GM21447 (cell line): ENCODE data around the gene TMX2.
"Not testable (repeated sequence)": the region's sequence is repeated elsewhere in the genome, so short reads cannot be mapped to it uniquely, and the experiment has no call there.

Source experiments
- ATAC-seq: cut with Tn5 transposase; IDR thresholded peaks from one replicate; pipeline ENCODE4 v1.9.1; 2021; ENCODE audit not compliant: unreplicated experiment

TMX2 gene, protein sequence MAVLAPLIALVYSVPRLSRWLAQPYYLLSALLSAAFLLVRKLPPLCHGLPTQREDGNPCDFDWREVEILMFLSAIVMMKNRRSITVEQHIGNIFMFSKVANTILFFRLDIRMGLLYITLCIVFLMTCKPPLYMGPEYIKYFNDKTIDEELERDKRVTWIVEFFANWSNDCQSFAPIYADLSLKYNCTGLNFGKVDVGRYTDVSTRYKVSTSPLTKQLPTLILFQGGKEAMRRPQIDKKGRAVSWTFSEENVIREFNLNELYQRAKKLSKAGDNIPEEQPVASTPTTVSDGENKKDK

DNA sequence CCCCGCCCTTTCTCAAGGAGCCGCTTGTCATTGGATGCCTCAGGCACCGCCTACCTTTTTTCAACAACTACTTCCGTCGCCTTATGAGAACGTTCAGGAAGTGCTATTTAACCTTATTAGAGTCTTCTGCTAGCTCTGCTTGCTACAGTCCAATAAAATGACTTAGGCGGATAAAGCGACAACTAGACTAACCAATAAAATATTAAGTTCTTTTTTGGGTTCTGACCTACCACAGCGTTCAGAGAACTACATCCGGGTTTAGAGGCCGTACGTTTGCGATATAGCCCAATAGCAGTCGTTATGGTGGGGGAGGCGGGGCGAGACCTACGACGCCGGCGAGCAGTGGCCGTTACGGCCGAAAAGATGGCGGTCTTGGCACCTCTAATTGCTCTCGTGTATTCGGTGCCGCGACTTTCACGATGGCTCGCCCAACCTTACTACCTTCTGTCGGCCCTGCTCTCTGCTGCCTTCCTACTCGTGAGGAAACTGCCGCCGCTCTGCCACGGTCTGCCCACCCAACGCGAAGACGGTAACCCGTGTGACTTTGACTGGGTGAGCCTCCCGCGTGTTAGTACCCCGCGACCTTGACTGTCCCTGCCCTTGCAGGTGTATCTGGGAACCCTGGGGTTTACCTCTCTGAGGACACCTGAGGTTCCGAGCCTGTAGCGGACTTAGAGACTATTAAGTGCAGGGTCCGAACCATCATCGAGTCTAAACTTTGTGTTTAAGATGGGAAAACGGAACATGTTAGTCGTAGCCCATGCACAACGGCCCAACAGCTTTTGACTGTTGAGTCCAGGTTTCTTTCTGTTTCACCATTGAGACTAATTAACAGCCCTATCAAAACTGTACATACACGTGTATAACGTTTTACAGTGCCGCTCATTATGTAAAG lies at the start of gene TMX2:
Gene TMX2, plus strand, starts transcription at position 338 of the 895 bp plus-strand sequence. Its CDS starts 26 bp downstream, at position 364.
- ATAC-seq, result peak; percentile 94

DNA sequence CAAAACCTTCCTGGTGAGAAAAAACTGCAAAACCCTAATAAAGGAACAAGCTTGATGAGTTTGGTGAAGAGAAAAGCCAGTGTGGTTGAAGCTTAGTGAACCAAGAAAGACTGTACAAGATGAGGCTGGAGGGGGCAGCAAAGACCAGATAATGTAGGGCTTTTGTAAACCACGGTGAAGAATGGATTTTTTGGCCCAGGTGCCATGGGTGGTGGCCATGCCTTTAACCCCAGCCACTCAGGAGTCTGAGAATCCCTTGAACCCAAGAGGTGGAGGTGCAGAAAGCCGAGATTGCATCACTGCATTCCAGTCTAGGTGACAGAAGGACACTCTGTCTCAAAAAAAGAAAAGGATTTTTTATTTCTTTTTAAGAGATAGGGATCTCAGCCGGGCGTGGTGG lies 49.5 kb upstream of the TMX2 start:
- ATAC-seq, result no peak

DNA sequence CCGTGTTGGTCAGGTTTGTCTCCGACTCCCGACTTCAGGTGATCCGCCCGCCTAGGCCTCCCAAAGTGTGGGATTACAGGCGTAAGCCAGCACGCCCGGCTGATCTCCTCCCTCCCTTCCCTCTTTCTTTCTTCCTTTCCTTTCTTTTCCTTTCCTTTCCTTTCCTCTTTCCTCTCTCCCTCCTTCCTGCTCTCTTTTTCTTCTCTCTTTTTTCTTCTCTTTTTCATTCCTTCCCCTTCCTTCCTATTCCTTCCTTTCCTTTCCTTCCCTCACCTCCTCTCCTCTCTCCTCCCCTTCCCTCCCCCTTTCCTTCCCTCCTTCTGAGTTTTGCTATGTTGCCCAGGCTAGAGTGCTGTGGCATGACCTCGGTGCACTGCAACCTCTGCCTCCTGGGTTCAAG lies 48.4 kb upstream of the TMX2 start:
- ATAC-seq, result no peak

DNA sequence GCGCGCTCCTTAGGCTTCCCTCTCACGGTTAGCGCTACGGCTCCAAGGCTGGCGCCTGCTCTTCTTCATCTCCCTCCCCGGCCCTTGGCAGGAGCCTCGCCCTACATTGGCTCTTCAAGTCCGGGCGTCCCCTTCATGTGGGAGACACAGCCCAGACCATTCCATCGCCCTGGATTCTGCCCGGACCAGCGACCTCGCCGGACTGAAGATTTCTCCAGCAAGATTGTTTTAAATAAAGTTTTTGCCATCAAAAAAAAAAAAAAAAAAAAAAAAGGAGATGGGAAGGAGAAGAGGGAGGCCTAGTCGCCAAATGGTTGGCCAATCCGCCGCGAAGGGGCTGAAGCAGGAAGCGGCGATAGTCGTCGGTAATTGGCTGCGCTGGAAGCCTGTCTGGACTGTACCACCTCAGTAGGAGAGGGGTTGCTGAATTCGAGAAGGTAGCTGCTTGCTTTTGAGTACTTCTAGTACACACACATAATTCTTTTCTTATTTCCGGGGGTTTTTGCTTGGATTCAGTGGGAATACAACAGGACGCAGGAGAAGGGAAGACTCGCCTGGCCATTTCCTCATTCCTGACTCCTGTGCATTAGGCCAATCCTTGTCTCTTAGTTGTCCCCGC lies 45.2 kb upstream of the TMX2 start:
- ATAC-seq, result peak; percentile 63

DNA sequence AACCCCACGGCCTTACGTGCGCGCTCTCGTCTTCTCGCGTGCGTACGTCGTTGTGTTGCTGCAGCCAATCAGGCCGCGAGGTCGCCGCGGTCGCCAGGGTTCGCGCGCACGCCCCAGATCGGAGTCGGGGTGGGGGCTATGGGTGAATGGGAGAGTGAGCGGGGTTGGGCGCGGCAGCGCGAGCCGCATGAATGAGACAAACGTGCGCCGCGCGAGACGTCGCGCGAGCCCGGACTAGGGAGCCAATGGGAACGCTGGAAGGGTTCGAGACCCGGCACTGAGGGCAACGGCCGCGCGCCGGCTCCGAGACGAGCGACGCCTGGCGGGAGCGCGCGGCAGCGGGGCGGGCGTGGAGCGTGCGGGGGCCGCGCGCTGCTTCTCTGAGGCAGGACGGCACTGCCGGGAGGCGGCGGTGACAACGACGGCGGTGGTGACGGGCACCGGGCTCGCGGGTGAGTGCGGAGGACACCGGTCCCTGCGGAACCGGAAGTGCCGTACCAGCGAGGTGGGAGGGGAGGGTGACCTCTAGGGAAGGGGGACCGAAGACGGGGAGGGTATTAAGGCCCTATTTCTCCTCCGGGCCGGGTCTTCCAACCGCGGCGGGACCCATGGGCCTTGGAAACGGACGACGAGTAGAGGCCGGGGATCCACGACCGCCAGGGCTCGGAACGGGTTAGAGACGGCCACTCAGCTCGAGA lies 44.5 kb upstream of the TMX2 start, which contains the start of gene ZDHHC5:
Gene ZDHHC5, plus strand, starts transcription at position 379 of the 698 bp plus-strand sequence. CDS start 4,977 bp downstream, outside the sequence.
- peak; percentile 77 for ATAC-seq

DNA sequence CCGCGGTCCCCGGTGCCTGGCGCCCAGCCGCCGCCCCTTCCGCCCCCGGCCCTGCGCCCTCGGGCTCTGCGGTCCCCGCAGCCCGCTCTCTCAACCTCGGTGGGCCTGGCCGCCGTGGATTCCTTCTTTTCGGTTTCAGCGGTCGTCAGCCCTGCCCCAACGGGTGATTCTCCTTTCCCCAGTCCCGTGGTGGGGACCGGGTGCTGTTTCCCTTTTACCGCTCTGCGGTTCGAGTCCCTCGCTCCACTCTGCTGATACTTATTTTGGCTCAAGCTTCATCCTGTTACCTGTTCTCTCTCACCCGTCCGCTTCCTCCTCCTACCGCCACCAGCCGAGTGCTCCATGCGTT lies 44.0 kb upstream of the TMX2 start:
- peak; percentile 9 for ATAC-seq

DNA sequence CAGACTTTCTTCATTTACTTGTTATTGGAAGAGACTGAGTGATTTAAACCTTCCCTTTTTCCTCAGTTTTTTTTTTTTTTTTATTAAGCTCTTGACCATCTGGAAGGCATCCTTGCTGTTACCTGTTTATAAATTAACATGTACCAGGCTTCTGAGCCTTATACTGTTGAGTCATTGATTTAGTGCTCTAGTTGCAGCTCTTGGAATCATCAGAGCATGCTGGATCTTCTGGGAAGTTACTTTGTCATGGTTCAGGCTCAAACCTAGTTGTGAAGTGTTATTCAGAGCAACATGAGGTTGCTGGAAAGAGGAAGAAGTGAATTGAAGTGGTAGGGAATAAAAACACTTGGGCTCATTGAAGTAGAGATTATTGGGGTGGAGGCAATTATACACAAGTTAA lies 38.1 kb upstream of the TMX2 start:
- ATAC-seq, result no peak

DNA sequence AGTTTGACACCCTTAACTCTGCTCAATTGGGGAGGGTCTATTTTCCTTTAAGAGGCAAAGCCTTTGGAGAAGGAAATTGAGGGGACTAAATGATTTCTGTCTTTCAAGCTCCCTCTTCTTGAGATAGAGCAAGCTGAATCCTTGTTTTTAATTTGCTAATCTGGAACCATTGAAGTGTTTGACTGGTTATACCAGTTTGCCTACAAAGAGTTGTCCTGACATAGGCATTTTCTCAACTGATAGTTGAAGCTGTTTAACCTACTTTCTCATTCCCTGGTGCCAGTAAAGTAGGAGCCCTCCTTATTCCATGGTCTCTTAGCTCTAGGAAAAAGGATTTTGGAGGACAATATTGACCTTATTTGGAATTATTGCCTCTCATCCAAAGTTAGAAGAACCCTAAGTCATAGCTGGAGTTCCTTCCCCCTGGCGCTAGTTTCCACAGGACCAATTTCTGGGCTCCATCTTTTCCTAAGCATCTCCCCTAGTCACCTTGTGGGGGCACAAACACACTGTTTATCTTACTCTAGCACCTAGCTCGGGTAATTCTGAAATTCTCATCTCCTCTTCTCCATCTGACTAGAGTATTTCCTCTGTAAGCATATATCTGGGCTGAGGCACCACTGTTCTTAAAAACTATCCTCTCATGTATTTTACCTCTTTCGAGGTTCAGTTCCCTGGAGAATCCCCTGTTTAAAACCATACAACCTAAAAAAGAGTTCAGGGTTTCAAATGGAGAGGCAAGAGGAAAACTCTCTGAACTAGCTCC lies 37.0 kb upstream of the TMX2 start:
- ATAC-seq, result no peak

DNA sequence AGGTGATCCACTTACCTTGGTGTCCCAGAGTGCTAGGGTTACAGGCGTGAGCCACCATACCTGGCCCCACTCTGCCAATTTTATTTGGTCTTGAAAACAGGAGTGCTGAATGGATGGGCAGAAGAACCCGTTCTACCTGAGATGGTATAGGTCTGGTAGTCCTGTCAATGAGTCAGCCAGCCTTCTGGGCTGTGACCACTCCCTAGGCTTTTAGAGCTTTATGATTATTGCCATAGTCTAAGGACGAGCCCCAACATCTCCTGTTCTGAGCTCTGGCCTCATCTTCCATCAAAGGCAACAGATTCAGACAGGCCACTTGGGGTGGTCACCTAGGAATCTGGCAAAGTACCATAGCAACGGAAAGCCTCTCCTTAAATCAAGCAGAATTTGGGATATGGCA lies 33.0 kb upstream of the TMX2 start:
- ATAC-seq, result no peak

DNA sequence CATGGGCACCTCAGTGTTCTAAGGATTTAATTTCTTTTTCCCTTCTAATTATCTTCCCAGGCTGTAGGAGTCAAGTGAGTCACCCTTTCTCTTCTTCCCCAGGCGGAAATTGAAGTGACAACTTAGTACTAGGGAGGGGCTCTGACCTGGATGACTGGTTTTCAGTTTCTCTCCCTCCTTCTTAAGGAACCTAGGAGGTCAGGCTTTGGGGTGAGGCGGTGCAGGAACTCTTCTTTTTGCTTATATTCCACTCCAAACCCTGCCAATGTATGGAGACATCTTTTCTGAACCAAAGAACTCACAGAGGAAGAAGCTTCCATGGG lies 31.9 kb upstream of the TMX2 start:
- no peak for ATAC-seq

DNA sequence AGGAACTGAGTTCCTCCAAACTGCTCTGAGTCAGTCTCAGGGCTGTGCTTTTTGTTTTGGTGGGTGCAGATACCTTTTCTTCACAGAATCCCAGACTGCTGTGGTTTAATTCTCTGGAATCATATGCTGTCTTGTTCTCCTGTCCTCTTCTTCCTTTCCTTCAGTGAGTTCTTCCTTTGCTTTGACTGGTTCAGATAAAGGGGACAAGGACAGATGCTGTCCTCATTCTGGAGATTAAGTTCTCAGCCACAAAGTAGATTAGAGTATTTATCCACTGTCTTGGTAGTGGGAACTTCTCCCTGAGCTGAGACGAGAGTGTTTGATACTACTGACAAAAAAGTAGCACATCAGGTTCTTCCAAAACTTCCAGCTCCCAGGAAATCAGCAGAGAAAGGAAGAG lies 31.2 kb upstream of the TMX2 start:
- no peak for ATAC-seq

DNA sequence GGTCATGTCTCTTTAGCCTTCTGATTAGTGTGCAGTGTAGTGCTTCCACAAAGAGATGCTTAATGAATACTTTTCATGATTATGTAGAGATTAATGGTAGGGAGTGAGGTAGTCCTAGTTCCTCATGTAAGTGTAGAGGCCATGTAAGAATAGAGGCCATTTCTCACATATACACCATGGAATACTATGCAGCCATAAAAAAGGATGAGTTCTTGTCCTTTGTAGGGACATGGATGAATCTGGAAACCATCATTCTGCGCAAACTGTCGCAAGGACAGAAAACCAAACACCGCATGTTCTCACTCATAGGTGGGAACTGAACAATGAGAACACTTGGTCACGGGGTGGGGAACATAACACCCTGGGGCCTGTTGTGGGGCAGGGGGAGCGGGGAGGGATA lies 21.9 kb upstream of the TMX2 start:
- not testable (repeated sequence) for ATAC-seq

DNA sequence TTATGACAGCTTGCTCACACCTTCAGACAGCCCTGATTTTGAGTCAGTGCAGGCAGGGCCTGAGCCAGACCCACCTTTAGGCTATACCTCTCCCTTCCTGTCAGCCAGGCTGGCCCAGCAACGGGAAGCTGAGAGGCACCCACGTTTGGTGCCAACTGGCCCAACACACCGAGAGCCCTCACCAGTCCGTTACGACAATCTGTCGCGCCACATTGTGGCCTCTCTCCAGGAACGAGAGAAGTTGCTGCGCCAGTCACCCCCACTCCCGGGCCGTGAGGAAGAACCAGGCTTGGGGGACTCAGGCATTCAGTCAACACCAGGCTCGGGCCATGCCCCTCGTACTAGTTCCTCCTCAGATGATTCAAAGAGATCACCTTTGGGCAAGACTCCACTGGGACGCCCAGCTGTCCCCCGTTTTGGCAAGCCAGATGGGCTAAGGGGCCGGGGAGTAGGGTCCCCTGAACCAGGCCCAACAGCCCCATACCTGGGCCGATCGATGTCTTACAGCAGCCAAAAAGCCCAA lies 13.5 kb upstream of the TMX2 start:
- no peak for ATAC-seq

DNA sequence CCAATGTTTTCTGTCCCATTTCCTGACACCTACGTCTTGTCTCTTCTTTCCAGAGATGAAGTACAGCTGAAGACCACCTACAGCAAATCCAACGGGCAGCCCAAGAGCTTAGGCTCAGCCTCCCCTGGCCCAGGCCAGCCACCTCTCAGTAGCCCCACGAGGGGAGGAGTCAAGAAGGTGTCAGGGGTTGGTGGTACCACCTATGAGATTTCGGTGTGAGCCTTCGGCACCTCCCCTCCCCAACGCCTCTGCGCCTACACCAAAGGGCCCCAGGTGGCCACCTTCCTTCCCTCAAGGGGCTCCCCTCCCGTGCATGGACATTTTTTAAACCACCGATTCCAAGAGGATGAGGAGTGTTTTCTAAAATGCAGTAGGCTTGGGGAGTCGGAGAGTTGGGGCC lies 12.6 kb upstream of the TMX2 start:
- ATAC-seq, result no peak

DNA sequence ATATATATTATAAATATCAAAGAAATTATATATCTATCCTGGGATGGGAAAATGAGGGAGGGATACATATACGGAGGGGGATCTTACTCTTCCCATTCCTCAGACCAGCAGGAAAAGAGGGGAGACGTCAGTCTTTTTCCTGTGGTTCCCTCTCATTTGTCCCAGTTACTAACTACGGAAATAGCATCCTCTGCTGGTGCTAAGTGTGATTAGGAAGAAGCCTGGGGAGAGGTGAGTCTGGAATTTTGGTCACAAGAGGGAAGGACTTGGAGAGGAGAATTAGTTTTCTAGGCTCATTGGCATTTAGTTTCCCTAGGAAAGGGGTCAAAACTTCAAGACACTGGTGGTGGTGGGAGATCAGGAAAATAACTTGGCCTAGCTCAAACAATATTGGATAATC lies 12.0 kb upstream of the TMX2 start:
- no peak for ATAC-seq

DNA sequence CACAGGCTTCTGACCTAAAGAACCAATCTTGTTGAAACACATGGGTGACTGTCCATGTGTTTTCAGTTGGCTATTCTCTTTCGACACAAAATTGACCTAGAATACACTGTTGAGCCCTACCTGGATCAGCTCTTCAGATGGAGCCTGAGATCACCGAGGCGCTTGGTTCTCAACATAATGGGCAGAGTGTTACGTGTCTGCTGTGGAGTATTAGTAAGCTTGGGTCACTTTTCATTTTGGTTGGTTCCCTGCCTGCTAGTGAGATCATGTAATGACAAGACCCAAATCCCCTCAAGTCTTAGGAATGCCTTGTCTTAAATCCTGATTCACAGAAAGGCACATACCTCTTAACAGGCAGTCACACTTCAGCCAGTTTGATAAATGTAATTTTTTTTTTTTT lies 9.1 kb upstream of the TMX2 start:
- ATAC-seq, result no peak

DNA sequence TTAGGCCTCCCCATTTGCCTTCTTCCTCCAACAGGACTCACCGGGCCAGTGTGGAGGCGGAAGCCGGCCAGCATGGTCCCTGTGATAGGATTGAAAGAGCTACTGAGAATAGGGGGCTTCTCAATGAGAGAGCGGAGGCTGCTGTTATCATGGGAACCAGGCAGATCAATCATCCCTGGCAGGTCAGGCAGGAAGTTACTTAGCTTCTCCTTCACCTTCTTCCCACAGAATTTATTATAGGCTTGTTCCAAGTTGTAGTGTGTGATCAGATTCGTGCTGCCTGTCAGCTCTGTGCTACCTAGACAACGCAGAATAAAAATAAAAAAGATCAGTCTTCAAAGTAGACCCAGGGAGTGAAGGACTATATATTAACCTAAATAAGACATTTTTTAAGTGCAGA lies 7.5 kb upstream of the TMX2 start:
- ATAC-seq, result no peak

DNA sequence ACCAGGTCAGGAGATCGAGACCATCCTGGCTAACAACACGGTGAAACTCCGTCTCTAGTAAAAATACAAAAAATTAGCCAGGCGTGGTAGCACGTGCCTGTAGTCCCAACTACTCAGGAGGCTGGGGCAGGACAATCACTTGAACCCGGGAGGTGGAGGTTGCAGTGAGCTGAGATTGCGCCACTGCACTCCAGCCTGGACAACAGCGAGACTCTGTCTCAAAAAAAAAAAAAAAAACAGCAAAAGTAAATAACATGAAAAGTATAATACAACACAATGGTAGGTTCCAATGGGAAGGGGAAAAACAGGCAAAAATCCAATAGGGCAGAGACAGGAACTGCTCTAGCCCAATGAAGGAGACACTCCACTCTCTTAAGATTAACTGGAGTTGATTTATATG lies 7.0 kb upstream of the TMX2 start:
- not testable (repeated sequence) for ATAC-seq

DNA sequence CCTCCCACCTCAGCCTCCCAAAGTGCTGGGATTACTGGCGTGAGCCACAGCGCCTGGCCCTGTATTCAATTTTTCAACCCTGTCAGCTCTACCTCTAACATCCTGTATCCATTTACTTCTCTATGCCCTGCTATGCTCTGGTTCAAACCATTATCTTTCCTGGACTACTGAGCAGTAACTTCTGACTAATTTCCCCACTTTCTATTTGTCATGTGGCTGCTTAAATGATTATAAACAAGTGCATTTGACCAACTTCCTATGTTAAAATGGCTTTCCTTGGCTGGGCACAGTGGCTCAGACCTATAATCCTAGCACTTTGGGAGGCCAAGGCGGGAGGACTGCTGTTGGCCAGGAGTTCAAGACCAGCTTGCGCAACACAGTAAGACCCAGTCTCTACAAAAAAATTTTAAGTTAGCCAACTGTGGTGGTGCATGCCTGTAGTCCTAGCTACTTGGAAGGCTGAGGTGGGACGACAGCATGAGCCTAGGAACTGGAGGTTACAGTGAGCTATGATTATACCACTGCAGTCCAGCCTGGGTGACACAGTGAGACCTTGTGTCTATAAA lies 2.5 kb upstream of the TMX2 start:
- no peak for ATAC-seq
